ENCODE measurements around the gene KIF21B.

- no peak for TF ChIP-seq CTCF (IDR thresholded peaks at IDR 0.05)
- no peak for TF ChIP-seq POLR2A (IDR thresholded peaks at IDR 0.05)
These were observed 43.5 kb upstream of the KIF21B start for GRCh38 chr1:201066986-201067385.

Data from thyroid gland (tissue), 4 donors.